ENCODE measurements around the gene LRBA.

LRBA gene

DNA sequence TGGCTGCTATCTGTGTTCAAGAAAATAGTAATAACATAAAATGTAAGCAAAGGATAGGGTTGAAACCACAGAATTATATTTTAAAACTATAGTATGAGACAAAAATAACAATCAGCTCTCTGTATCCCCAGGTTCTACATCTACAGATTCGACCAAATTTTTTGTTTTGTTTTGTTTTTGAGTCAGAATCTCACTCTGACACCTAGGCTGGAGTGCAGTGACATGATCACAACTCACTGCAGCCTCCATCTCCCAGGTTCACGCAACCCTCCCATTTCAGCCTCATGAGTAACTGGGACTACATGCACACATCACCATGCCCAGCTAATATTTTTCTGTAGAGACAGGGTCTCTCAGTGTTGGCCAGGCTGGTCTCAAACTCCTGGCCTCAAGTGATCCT is 319.9 kb downstream of the LRBA start:
- no peak overlapping the region for H4K8ac ChIP-seq (ENCODE audit: low read depth, low read length)
- H3K23ac ChIP-seq (ENCODE audit: low read depth, low read length, poor library complexity): no peak overlapping the region
- no peaks in the 10 kb centered on the region for H3K9me3 ChIP-seq (replicated peaks in 1 of 2; ENCODE audit: control insufficient read depth in 2 of 2, insufficient read depth in 1 of 2, low read depth in 1 of 2, low read length in 2 of 2)
- no peak overlapping the region for H2BK5ac ChIP-seq (ENCODE audit: low read length)
- no peak overlapping the region for H3K4me3 ChIP-seq (ENCODE audit: low read length in 2 of 2)
- no peak overlapping the region for H2AK5ac ChIP-seq (ENCODE audit: low read depth, low read length)
- H2AFZ ChIP-seq (ENCODE audit: low read length): no peak overlapping the region
- H3K18ac ChIP-seq (ENCODE audit: low read length): no peak overlapping the region
- no peak overlapping the region for H3K27ac ChIP-seq (replicated peaks; ENCODE audit: low read length)
- H3K27me3 ChIP-seq (ENCODE audit: control insufficient read depth in 3 of 3, insufficient read depth in 3 of 3, low read depth in 1 of 3, low read length in 3 of 3): no peaks in the 10 kb centered on the region
- no peak overlapping the region for H2BK120ac ChIP-seq (ENCODE audit: low read depth, low read length)
- H2BK15ac ChIP-seq (ENCODE audit: low read length): no peak overlapping the region
- WGBS, 2 donors (ENCODE audit: extremely low coverage in 2 of 2, insufficient read length in 2 of 2, insufficient replicate concordance in 1 of 2): no CpG with 5 or more reads among the region's 2 CpGs
- no peak overlapping the region for H3K4ac ChIP-seq (ENCODE audit: low read length)
- H3K14ac ChIP-seq (ENCODE audit: low read length): no peak overlapping the region
- no peak for DNase-seq (ENCODE audit: low spot score)
- no peaks in the 10 kb centered on the region for H3K36me3 ChIP-seq (replicated peaks in 1 of 2; ENCODE audit: control insufficient read depth in 2 of 2, insufficient read depth in 2 of 2, low read length in 2 of 2)
- no peak overlapping the region for H4K91ac ChIP-seq (ENCODE audit: low read depth, low read length, poor library complexity)
- no peaks in the 10 kb centered on the region for H3K79me1 ChIP-seq (ENCODE audit: low read depth, low read length)
- no peak overlapping the region for H2BK12ac ChIP-seq (ENCODE audit: low read length)
- no peak overlapping the region for H3K9ac ChIP-seq (ENCODE audit: low read depth, low read length, poor library complexity)
- H3K4me1 ChIP-seq (ENCODE audit: control insufficient read depth in 2 of 2, insufficient read depth in 1 of 2, low read depth in 1 of 2, low read length in 2 of 2): peaks cover 0 to 10% of the 10 kb centered on the region in 2 donors
- no peak overlapping the region for H3K4me2 ChIP-seq (ENCODE audit: insufficient read depth, low read length, poor library complexity, severe bottlenecking)

DNA sequence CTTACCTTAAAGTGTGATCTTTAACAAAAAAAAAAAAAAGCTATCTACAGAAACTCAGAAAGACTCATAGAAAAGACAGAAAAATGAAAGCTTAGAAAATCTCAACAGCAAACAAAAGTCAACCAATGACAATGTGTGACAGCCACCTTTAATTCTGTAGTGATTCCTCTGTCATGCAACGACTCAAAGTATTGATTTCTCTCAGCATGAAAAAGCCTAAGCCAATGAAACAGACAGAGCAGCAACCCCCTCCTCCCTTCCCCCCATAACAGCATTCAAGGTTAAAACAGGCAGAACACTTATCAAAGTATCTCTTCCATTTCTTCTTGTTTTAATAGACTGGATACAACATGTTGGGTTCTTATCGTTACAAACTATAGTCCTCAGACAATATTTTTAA is 320.6 kb downstream of the LRBA start:
- Histone ChIP-seq H2AK5ac (ENCODE audit: low read depth, low read length) (no peak overlapping the region), H3K36me3 (replicated peaks in 1 of 2; ENCODE audit: control insufficient read depth in 2 of 2, insufficient read depth in 2 of 2, low read length in 2 of 2) (no peaks in the 10 kb centered on the region), H4K8ac (ENCODE audit: low read depth, low read length) (no peak overlapping the region), H3K4ac (ENCODE audit: low read length) (no peak overlapping the region), H3K23ac (ENCODE audit: low read depth, low read length, poor library complexity) (no peak overlapping the region), H3K18ac (ENCODE audit: low read length) (no peak overlapping the region), H3K9ac (ENCODE audit: low read depth, low read length, poor library complexity) (no peak overlapping the region), H2BK12ac (ENCODE audit: low read length) (no peak overlapping the region), H2BK120ac (ENCODE audit: low read depth, low read length) (no peak overlapping the region), H3K79me1 (ENCODE audit: low read depth, low read length) (no peaks in the 10 kb centered on the region), H3K27ac (replicated peaks; ENCODE audit: low read length) (no peak overlapping the region), H3K4me2 (ENCODE audit: insufficient read depth, low read length, poor library complexity, severe bottlenecking) (no peak overlapping the region), H3K4me3 (ENCODE audit: low read length in 2 of 2) (no peak overlapping the region), H2BK5ac (ENCODE audit: low read length) (no peak overlapping the region), H3K9me3 (replicated peaks in 1 of 2; ENCODE audit: control insufficient read depth in 2 of 2, insufficient read depth in 1 of 2, low read depth in 1 of 2, low read length in 2 of 2) (no peaks in the 10 kb centered on the region), H2AFZ (ENCODE audit: low read length) (peak overlapping the region; percentile 30), H3K4me1 (ENCODE audit: control insufficient read depth in 2 of 2, insufficient read depth in 1 of 2, low read depth in 1 of 2, low read length in 2 of 2) (peaks cover 0 to 10% of the 10 kb centered on the region in 2 donors), H3K14ac (ENCODE audit: low read length) (no peak overlapping the region), H4K91ac (ENCODE audit: low read depth, low read length, poor library complexity) (no peak overlapping the region), H2BK15ac (ENCODE audit: low read length) (no peak overlapping the region), H3K27me3 (ENCODE audit: control insufficient read depth in 3 of 3, insufficient read depth in 3 of 3, low read depth in 1 of 3, low read length in 3 of 3) (no peaks in the 10 kb centered on the region)
- DNase-seq (ENCODE audit: low spot score): no peak
- no CpG with 5 or more reads among the region's 2 CpGs for WGBS, 2 donors (ENCODE audit: extremely low coverage in 2 of 2, insufficient read length in 2 of 2, insufficient replicate concordance in 1 of 2)

DNA sequence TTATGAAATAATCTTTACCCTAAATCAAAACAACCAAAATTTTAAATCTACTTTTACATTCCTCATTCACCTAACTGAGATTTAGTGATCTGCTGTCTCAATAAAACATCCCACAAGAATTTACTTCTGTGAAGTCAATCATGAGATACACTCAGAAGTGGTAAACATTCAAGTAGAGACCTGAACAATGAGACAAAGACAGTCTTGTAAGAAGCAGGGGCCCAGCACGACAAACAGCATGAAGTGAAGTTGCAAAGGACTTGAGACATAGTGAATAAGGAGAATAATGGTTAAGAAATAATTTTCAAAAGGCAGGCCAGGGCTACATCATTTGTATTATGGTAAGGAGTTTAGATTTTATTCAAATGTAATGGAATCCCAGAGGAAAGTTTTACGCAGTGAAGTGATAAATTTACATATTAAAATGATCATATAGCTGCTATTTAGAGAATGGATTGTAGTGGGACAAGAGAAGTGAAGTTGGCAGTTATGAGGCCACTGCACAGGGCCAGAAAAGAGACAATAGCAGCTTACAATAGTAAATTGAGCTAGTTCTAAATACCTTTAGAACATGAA is 331.2 kb downstream of the LRBA start:
- no peak overlapping the region for H3K27ac ChIP-seq (replicated peaks; ENCODE audit: low read length)
- no peak overlapping the region for H4K91ac ChIP-seq (ENCODE audit: low read depth, low read length, poor library complexity)
- H2AFZ ChIP-seq (ENCODE audit: low read length): peak overlapping the region; percentile 53
- H3K4ac ChIP-seq (ENCODE audit: low read length): no peak overlapping the region
- H3K18ac ChIP-seq (ENCODE audit: low read length): no peak overlapping the region
- H3K4me1 ChIP-seq (ENCODE audit: control insufficient read depth in 2 of 2, insufficient read depth in 1 of 2, low read depth in 1 of 2, low read length in 2 of 2): peaks cover 4 to 6% of the 10 kb centered on the region in 2 donors
- H2AK5ac ChIP-seq (ENCODE audit: low read depth, low read length): no peak overlapping the region
- no peak overlapping the region for H3K4me3 ChIP-seq (ENCODE audit: low read length in 2 of 2)
- no peak overlapping the region for H4K8ac ChIP-seq (ENCODE audit: low read depth, low read length)
- WGBS, 2 donors (ENCODE audit: extremely low coverage in 2 of 2, insufficient read length in 2 of 2, insufficient replicate concordance in 1 of 2): no CpG with 5 or more reads among the region's 2 CpGs
- H3K9ac ChIP-seq (ENCODE audit: low read depth, low read length, poor library complexity): no peak overlapping the region
- H2BK12ac ChIP-seq (ENCODE audit: low read length): no peak overlapping the region
- no peak overlapping the region for H2BK5ac ChIP-seq (ENCODE audit: low read length)
- no peaks in the 10 kb centered on the region for H3K36me3 ChIP-seq (replicated peaks in 1 of 2; ENCODE audit: control insufficient read depth in 2 of 2, insufficient read depth in 2 of 2, low read length in 2 of 2)
- no peak overlapping the region for H2BK120ac ChIP-seq (ENCODE audit: low read depth, low read length)
- no peaks in the 10 kb centered on the region for H3K27me3 ChIP-seq (ENCODE audit: control insufficient read depth in 3 of 3, insufficient read depth in 3 of 3, low read depth in 1 of 3, low read length in 3 of 3)
- H3K23ac ChIP-seq (ENCODE audit: low read depth, low read length, poor library complexity): no peak overlapping the region
- no peaks in the 10 kb centered on the region for H3K79me1 ChIP-seq (ENCODE audit: low read depth, low read length)
- no peaks in the 10 kb centered on the region for H3K9me3 ChIP-seq (replicated peaks in 1 of 2; ENCODE audit: control insufficient read depth in 2 of 2, insufficient read depth in 1 of 2, low read depth in 1 of 2, low read length in 2 of 2)
- H3K14ac ChIP-seq (ENCODE audit: low read length): no peak overlapping the region
- no peak for DNase-seq (ENCODE audit: low spot score)
- H3K4me2 ChIP-seq (ENCODE audit: insufficient read depth, low read length, poor library complexity, severe bottlenecking): no peak overlapping the region
- H2BK15ac ChIP-seq (ENCODE audit: low read length): no peak overlapping the region

DNA sequence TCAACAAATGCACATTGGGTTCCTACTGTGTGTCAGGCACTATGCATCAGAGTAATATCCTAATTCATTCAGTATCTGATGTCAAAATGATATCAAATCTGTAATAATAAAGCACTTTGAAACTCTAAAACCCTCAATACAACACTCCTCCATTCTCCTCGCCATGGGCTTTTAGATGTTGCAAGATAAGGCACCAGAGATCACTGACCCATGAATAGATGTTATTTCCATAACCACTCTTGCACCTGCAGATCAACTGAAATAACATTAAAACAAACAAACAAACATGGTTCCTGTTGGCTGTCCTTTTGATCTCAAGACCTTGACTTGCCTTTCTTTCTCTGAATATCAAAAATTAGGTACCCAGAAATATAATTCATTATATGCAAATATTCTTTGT is 333.0 kb downstream of the LRBA start:
- Histone ChIP-seq H3K18ac (ENCODE audit: low read length) (no peak overlapping the region), H2AK5ac (ENCODE audit: low read depth, low read length) (no peak overlapping the region), H3K27ac (replicated peaks; ENCODE audit: low read length) (no peak overlapping the region), H3K79me1 (ENCODE audit: low read depth, low read length) (no peaks in the 10 kb centered on the region), H2BK5ac (ENCODE audit: low read length) (no peak overlapping the region), H3K4me2 (ENCODE audit: insufficient read depth, low read length, poor library complexity, severe bottlenecking) (no peak overlapping the region), H3K14ac (ENCODE audit: low read length) (no peak overlapping the region), H3K9ac (ENCODE audit: low read depth, low read length, poor library complexity) (no peak overlapping the region), H4K8ac (ENCODE audit: low read depth, low read length) (no peak overlapping the region), H3K4ac (ENCODE audit: low read length) (no peak overlapping the region), H3K4me1 (ENCODE audit: control insufficient read depth in 2 of 2, insufficient read depth in 1 of 2, low read depth in 1 of 2, low read length in 2 of 2) (peaks cover 4 to 6% of the 10 kb centered on the region in 2 donors), H3K36me3 (replicated peaks in 1 of 2; ENCODE audit: control insufficient read depth in 2 of 2, insufficient read depth in 2 of 2, low read length in 2 of 2) (no peaks in the 10 kb centered on the region), H3K27me3 (ENCODE audit: control insufficient read depth in 3 of 3, insufficient read depth in 3 of 3, low read depth in 1 of 3, low read length in 3 of 3) (no peaks in the 10 kb centered on the region), H2AFZ (ENCODE audit: low read length) (no peak overlapping the region), H3K23ac (ENCODE audit: low read depth, low read length, poor library complexity) (no peak overlapping the region), H3K4me3 (ENCODE audit: low read length in 2 of 2) (no peak overlapping the region), H4K91ac (ENCODE audit: low read depth, low read length, poor library complexity) (no peak overlapping the region), H2BK120ac (ENCODE audit: low read depth, low read length) (no peak overlapping the region), H2BK15ac (ENCODE audit: low read length) (no peak overlapping the region), H3K9me3 (replicated peaks in 1 of 2; ENCODE audit: control insufficient read depth in 2 of 2, insufficient read depth in 1 of 2, low read depth in 1 of 2, low read length in 2 of 2) (no peaks in the 10 kb centered on the region), H2BK12ac (ENCODE audit: low read length) (no peak overlapping the region)
- WGBS, 2 donors (ENCODE audit: extremely low coverage in 2 of 2, insufficient read length in 2 of 2, insufficient replicate concordance in 1 of 2): no CpG with 5 or more reads among the region's 1 CpG
- DNase-seq (ENCODE audit: low spot score): no peak
